Mucosa of descending colon (tissue), 3 donors: Measurements from ENCODE around the gene STK25. TPM values are rescaled to one million over a fixed set of nuclear protein-coding genes. Genes with fewer than 3 reads are reported as not detected.
A peak's percentile ranks its signal among the peaks of the same experiment; 100 is the strongest.

ENCODE experiments used
- ATAC-seq: fragments of 200-7000 bp; cut with Tn5 transposase; one replicate; pipeline ENCODE4 v1.9.1; 2020; ENCODE audit warnings: mild to moderate bottlenecking, moderate library complexity
- DNase-seq, 3 donors: peaks; one replicate each; pipeline ENCODE4 v3.0.0-alpha.2; 2020
- H3K36me3 ChIP-seq: fragments of 200-600 bp; one replicate; pipeline ENCODE4 v1.8.0; 2021; ENCODE audit warnings: low read depth, mild to moderate bottlenecking
- H3K4me1 ChIP-seq: fragments of 200-600 bp; one replicate; pipeline ENCODE4 v1.8.0; 2021; ENCODE audit warnings: low read depth, mild to moderate bottlenecking
- H3K4me3 ChIP-seq: fragments of 200-600 bp; one replicate; pipeline ENCODE4 v1.8.0; 2021; ENCODE audit warnings: mild to moderate bottlenecking
- H3K9me3 ChIP-seq: fragments of 200-600 bp; one replicate; pipeline ENCODE4 v1.8.0; 2021; ENCODE audit warnings: mild to moderate bottlenecking
- CTCF ChIP-seq: fragments of 200-600 bp; IDR thresholded peaks from one replicate; pipeline ENCODE4 v1.8.0; 2022; ENCODE audit warnings: antibody characterized with exemption, mild to moderate bottlenecking
- intact Hi-C, 2 donors: fragments of 100-400 bp; cut with DNase I in 1 of 2; cut with micrococcal nuclease in 1 of 2; formaldehyde crosslinking; loops; one replicate each; pipeline versions ENCODE4 v1.11.0 to v1.11.1; 2022; cut with DNase I, micrococcal nuclease
- total RNA-seq, 3 donors: library from RNA; stranded (reverse); fragmentation: NEBNext Ultra II Directional in 2 of 3; extraction: Animal tissue kit (Norgen Biotek cat#: 25700) in 2 of 3; gene quantifications; one replicate each; pipeline versions ENCODE4 v1.2.1 to v1.2.4, GENCODE V29; 2021 to 2023
- donor health status: DM: no; HTN: no; CAD: no; lungs with moderate emphysema.
- donor health status: DM: no; HTN: no; CAD: no.
- donor health status: DM: no; HTN: yes; CAD: no.

The STK25 gene
- total RNA-seq, 3 donors from 2014 or later = 89.8 to 137 (median 129) TPM

- no peak for TF ChIP-seq CTCF
These were observed 42.8 kb downstream of the STK25 start for GRCh38 chr2:241465543-241465942.

GRCh38 chr2:241463276-241464135 is 44.9 kb downstream of the STK25 start:
- ATAC-seq = no peak
- DNase-seq = no peak
- intact Hi-C loops = no loop called here
- no peaks in the 10 kb centered on the region for H3K9me3 ChIP-seq
- no peak overlapping the region for H3K4me3 ChIP-seq
- H3K4me1 ChIP-seq = peaks cover 7% of the 10 kb centered on the region
- no peak for TF ChIP-seq CTCF
- H3K36me3 ChIP-seq = no peaks in the 10 kb centered on the region

More at GRCh38 chr2:241465543-241465942, 42.8 kb downstream of the STK25 start:
- Histone ChIP-seq H3K9me3 (no peaks in the 10 kb centered on the region), H3K4me3 (no peak overlapping the region), H3K36me3 (no peaks in the 10 kb centered on the region), H3K4me1 (peaks cover 7% of the 10 kb centered on the region)
- no peak for DNase-seq
- ATAC-seq = no peak
- intact Hi-C loops = no loop called here

GRCh38 chr2:241461693-241462677 is 46.4 kb downstream of the STK25 start:
- ATAC-seq = peak; percentile 85
- peak in 2 of 3 donors; percentile 41 to 56 for DNase-seq
- Histone ChIP-seq H3K36me3 (no peaks in the 10 kb centered on the region), H3K9me3 (no peaks in the 10 kb centered on the region), H3K4me3 (no peak overlapping the region), H3K4me1 (peaks cover 7% of the 10 kb centered on the region)
- TF ChIP-seq CTCF = no peak
- intact Hi-C loops = no loop called here

- TF ChIP-seq CTCF = no peak
- ATAC-seq (peak; percentile 3), DNase-seq (no peak)
- Histone ChIP-seq H3K4me1 (peaks cover 7% of the 10 kb centered on the region), H3K4me3 (no peak overlapping the region), H3K9me3 (no peaks in the 10 kb centered on the region), H3K36me3 (no peaks in the 10 kb centered on the region)
- intact Hi-C loops = no loop called here
These were observed 47.8 kb downstream of the STK25 start for GRCh38 chr2:241460631-241461030.

- DNase-seq = no peak
- Histone ChIP-seq H3K36me3 (no peaks in the 10 kb centered on the region), H3K4me1 (peaks cover 7% of the 10 kb centered on the region), H3K9me3 (no peaks in the 10 kb centered on the region), H3K4me3 (no peak overlapping the region)
- intact Hi-C loops = no loop called here
- no peak for TF ChIP-seq CTCF
- ATAC-seq = no peak
These were observed 48.9 kb downstream of the STK25 start for GRCh38 chr2:241459520-241459919.
